Measurements from ENCODE around the gene KRTAP3-2.

GRCh38 chr17:40958086-40958953 is 41.4 kb downstream of the KRTAP3-2 start:
- TF ChIP-seq CTCF (IDR thresholded peaks at IDR 0.05) (no peak), POLR2A (IDR thresholded peaks at IDR 0.05) (no peak), POLR2AphosphoS5 (IDR thresholded peaks at IDR 0.05; ENCODE audit: insufficient read depth in 1 of 2, low read depth in 1 of 2) (no peak)

Measured in vagina (tissue), 2 donors.